ENCODE results near the gene POU2F2.

Gene POU2F2

DNA sequence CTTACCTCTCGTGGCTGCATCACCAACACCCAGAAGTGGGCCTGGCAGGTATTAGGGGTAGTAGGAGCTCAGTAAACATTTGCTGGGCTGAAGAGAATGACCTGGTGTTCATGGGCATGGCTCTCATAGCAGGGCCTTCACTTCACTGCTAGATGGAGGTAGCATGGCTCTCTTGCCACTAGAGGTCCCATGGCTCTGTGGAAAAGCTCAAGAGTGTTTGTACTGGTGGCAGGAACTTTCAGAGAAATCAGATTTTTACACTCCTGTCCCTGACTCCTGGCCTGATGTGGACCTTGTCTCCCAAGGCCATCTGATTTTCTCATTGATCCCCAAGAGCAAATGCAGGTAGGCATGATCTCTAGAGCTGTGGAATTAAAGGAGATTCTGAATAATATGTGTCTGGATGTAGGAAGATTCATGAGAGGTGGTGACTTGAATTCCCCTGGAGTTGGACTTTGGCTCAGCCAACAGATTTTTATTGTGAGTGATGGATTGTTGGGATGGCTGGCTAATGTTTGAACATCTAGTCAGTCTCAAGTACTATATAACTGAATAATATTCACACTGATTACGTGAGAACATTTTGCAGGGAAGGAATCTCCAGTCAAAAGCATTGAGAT lies 50.6 kb downstream of the POU2F2 start:
- no peak overlapping the region for H3K4me3 Mint-ChIP-seq
- no peaks in the 10 kb centered on the region for H3K9me3 Mint-ChIP-seq
- peaks cover 23% of the 10 kb centered on the region for H3K4me1 Mint-ChIP-seq (ENCODE audit: low read depth)

DNA sequence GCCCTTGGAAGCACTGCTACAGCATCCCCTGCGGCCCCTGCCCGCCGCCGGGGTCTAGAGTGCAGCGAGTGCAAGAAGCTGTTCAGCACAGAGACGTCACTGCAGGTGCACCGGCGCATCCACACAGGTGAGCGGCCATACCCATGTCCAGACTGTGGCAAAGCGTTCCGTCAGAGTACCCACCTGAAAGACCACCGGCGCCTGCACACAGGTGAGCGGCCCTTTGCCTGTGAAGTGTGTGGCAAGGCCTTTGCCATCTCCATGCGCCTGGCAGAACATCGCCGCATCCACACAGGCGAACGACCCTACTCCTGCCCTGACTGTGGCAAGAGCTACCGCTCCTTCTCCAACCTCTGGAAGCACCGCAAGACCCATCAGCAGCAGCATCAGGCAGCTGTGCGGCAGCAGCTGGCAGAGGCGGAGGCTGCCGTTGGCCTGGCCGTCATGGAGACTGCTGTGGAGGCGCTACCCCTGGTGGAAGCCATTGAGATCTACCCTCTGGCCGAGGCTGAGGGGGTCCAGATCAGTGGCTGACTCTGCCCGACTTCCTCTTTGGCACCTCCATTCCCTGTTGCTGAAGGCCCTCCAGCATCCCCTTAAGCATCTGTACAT lies 51.4 kb downstream of the POU2F2 start:
- Mint-ChIP-seq H3K36me3 (ENCODE audit: low read depth) (peaks cover 61% of the 10 kb centered on the region), H3K27me3 (no peaks in the 10 kb centered on the region), H3K4me1 (ENCODE audit: low read depth) (peaks cover 23% of the 10 kb centered on the region), H3K4me3 (no peak overlapping the region), H3K9me3 (no peaks in the 10 kb centered on the region), H3K27ac (no peak overlapping the region)
- intact Hi-C loops (cut with micrococcal nuclease): no loop called here

More for the DNA sequence above, 50.6 kb downstream of the POU2F2 start:
- Mint-ChIP-seq H3K36me3 (ENCODE audit: low read depth) (peaks cover 53% of the 10 kb centered on the region), H3K27me3 (no peaks in the 10 kb centered on the region), H3K27ac (no peak overlapping the region)
- intact Hi-C loops (cut with micrococcal nuclease): no loop called here

GRCh38 chr19:42079886-42080763 lies 52.1 kb downstream of the POU2F2 start:
- Mint-ChIP-seq H3K27me3 (no peaks in the 10 kb centered on the region), H3K9me3 (no peaks in the 10 kb centered on the region), H3K27ac (no peak overlapping the region), H3K36me3 (ENCODE audit: low read depth) (peaks cover 69% of the 10 kb centered on the region), H3K4me3 (no peak overlapping the region), H3K4me1 (ENCODE audit: low read depth) (peaks cover 29% of the 10 kb centered on the region)
- intact Hi-C loops (cut with micrococcal nuclease): no loop called here

DNA sequence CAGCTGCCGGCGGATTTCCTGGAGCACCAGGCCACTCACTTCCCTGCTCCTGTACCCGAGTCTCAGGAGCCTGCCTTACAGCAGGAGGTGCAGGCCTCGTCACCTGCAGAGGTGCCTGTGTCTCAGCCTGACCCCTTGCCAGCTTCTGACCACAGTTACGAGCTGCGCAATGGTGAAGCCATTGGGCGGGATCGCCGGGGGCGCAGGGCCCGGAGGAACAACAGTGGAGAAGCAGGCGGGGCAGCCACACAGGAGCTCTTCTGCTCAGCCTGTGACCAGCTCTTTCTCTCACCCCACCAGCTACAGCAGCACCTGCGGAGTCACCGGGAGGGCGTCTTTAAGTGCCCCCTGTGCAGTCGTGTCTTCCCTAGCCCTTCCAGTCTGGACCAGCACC lies 53.0 kb downstream of the POU2F2 start:
- H3K27me3 Mint-ChIP-seq: no peaks in the 10 kb centered on the region
- no peak overlapping the region for H3K27ac Mint-ChIP-seq
- peaks cover 70% of the 10 kb centered on the region for H3K36me3 Mint-ChIP-seq (ENCODE audit: low read depth)
- H3K4me3 Mint-ChIP-seq: no peak overlapping the region
- intact Hi-C loops (cut with micrococcal nuclease): no loop called here
- H3K4me1 Mint-ChIP-seq (ENCODE audit: low read depth): peaks cover 31% of the 10 kb centered on the region
- no peaks in the 10 kb centered on the region for H3K9me3 Mint-ChIP-seq

GRCh38 chr19:42078538-42079275 lies 53.5 kb downstream of the POU2F2 start:
- Mint-ChIP-seq H3K36me3 (ENCODE audit: low read depth) (peaks cover 70% of the 10 kb centered on the region), H3K4me1 (ENCODE audit: low read depth) (peaks cover 31% of the 10 kb centered on the region), H3K4me3 (no peak overlapping the region), H3K27me3 (no peaks in the 10 kb centered on the region), H3K27ac (peak overlapping the region; percentile 23), H3K9me3 (no peaks in the 10 kb centered on the region)
- intact Hi-C loops (cut with micrococcal nuclease): no loop called here

- H3K27ac Mint-ChIP-seq: peak overlapping the region; percentile 23
- no peaks in the 10 kb centered on the region for H3K9me3 Mint-ChIP-seq
- H3K4me1 Mint-ChIP-seq (ENCODE audit: low read depth): peaks cover 31% of the 10 kb centered on the region
- H3K4me3 Mint-ChIP-seq: no peak overlapping the region
- peaks cover 70% of the 10 kb centered on the region for H3K36me3 Mint-ChIP-seq (ENCODE audit: low read depth)
- H3K27me3 Mint-ChIP-seq: no peaks in the 10 kb centered on the region
- intact Hi-C loops (cut with micrococcal nuclease): no loop called here
These were observed 54.2 kb downstream of the POU2F2 start for GRCh38 chr19:42078058-42078457.

DNA sequence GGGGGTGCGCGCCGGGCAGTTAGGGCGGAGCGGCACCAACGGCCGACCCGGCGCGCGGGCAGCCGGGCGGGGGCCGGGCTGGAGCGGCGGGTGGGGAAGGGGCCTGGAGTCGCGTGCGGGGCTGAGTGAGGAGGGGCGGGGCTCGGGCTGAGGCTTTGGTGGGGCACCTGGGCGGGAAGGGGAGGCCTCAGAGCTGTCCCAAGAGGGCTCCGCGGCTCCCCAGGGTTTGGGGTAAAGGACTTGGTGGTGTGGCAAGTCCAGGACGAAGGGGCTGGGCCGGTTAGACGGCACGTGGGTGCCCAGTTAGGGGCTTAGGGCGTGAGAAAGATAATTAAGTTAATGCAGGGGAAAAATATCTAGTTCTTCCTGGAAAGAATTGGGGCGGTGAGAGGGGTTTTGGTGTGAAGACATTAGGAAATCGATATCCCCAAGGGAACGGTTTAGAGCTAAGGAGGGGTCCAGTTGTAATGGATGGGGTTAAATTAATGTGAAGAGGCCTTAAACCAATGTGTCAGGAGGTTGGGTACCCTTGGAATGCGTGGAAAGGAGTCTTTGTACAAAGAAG lies 55.8 kb downstream of the POU2F2 start:
- peak overlapping the region; percentile 98 for H3K4me3 Mint-ChIP-seq
- H3K36me3 Mint-ChIP-seq (ENCODE audit: low read depth): peaks cover 58% of the 10 kb centered on the region
- peaks cover 31% of the 10 kb centered on the region for H3K4me1 Mint-ChIP-seq (ENCODE audit: low read depth)
- H3K27me3 Mint-ChIP-seq: no peaks in the 10 kb centered on the region
- intact Hi-C loops (cut with micrococcal nuclease): no loop called here
- H3K9me3 Mint-ChIP-seq: no peaks in the 10 kb centered on the region
- peak overlapping the region; percentile 99 for H3K27ac Mint-ChIP-seq

GRCh38 chr19:42075616-42076379 lies 56.4 kb downstream of the POU2F2 start, which contains the start of gene ZNF574:
Gene ZNF574, plus strand, starts transcription at chr19:42076166. Its CDS starts 2,441 bp downstream, at chr19:42078607.
- intact Hi-C loops (cut with micrococcal nuclease): loop anchor here (1.0 kb wide), 1 partner anchor 167 kb away; the partner anchor contains the start of gene GSK3A
- peaks cover 52% of the 10 kb centered on the region for H3K36me3 Mint-ChIP-seq (ENCODE audit: low read depth)
- peaks cover 32% of the 10 kb centered on the region for H3K4me1 Mint-ChIP-seq (ENCODE audit: low read depth)
- peak within 1 kb of the TSS; percentile 99 for H3K27ac Mint-ChIP-seq
- peak within 1 kb of the TSS; percentile 98 for H3K4me3 Mint-ChIP-seq
- H3K27me3 Mint-ChIP-seq: peaks cover 5% of the 10 kb centered on the region
- no peaks in the 10 kb centered on the region for H3K9me3 Mint-ChIP-seq

- H3K27ac Mint-ChIP-seq: peak overlapping the region; percentile 99
- peak overlapping the region; percentile 98 for H3K4me3 Mint-ChIP-seq
- intact Hi-C loops (cut with micrococcal nuclease): loop anchor here (1.0 kb wide), 1 partner anchor 167 kb away; the partner anchor contains the start of gene GSK3A
- peaks cover 46% of the 10 kb centered on the region for H3K36me3 Mint-ChIP-seq (ENCODE audit: low read depth)
- H3K9me3 Mint-ChIP-seq: no peaks in the 10 kb centered on the region
- H3K27me3 Mint-ChIP-seq: peaks cover 10% of the 10 kb centered on the region
- H3K4me1 Mint-ChIP-seq (ENCODE audit: low read depth): peaks cover 37% of the 10 kb centered on the region
These were observed 57.0 kb downstream of the POU2F2 start for GRCh38 chr19:42075364-42075615.

DNA sequence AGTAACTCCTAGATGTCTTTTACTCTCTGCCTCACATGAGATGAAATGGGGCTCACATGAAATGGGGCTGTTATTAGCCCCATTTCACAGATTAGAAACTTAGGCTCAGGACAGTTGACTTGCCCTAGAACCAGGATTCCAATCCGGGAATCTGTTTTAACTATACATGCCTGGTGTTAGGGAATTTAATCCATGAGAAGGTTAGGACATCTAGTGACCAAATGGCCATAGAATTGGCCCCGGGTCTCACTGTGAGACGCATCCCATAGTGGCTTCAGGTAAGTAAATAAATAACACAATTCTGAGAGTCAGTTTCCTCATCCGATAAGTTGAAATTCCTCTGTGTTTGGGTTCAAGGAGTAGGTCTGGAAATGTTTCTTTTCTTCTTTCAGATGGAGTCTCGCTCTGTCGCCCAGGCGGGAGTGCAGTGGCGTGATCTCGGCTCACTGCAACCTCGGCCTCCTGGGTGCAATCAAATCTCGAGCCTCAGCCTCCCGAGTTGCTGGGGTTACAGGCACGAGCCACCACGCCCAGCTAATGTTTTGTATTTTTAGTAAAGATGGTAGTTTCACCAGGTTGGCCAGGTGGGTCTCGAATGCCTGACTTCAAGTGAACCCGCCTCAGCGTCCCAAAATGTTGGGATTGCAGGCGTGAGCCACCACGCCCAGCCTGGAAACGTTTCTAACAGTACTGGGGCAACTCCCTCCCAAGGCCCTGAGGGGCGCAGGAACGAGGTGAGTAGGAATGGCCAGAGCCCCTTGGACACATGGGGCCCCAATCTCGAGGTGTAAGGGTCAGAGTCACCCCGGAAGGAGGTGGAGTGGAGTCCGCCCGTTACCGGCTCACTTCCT lies 57.5 kb downstream of the POU2F2 start:
- peak overlapping the region; percentile 99 for H3K27ac Mint-ChIP-seq
- H3K9me3 Mint-ChIP-seq: no peaks in the 10 kb centered on the region
- intact Hi-C loops (cut with micrococcal nuclease): loop anchor here (1.0 kb wide), 1 partner anchor 168 kb away; the partner anchor contains the start of gene GSK3A
- H3K27me3 Mint-ChIP-seq: peaks cover 13% of the 10 kb centered on the region
- H3K4me3 Mint-ChIP-seq: peak overlapping the region; percentile 98
- H3K4me1 Mint-ChIP-seq (ENCODE audit: low read depth): peaks cover 40% of the 10 kb centered on the region
- peaks cover 41% of the 10 kb centered on the region for H3K36me3 Mint-ChIP-seq (ENCODE audit: low read depth)

DNA sequence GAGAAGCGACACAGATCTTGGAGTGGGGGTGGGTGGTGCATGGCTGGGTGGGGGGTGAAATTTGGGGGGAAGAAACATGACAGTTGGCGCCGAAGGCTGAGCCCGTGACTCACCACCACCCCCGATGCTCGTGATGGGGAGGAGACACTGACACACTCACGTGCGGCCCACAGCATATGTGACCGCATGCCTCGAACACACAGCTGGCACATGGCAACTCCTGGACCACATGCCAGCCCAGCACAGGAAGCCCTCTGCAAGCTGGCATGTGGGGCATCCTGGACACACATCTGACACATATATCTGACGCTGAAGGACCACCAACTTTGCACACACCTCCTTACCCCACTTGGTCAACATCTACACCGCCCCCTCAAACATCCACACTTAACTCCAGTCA lies 61.0 kb downstream of the POU2F2 start:
- intact Hi-C loops (cut with micrococcal nuclease): no loop called here
- H3K9me3 Mint-ChIP-seq: no peaks in the 10 kb centered on the region
- H3K4me3 Mint-ChIP-seq: no peak overlapping the region
- H3K27ac Mint-ChIP-seq: no peak overlapping the region
- H3K27me3 Mint-ChIP-seq: peaks cover 15% of the 10 kb centered on the region
- peaks cover 12% of the 10 kb centered on the region for H3K36me3 Mint-ChIP-seq (ENCODE audit: low read depth)
- H3K4me1 Mint-ChIP-seq (ENCODE audit: low read depth): peaks cover 17% of the 10 kb centered on the region

DNA sequence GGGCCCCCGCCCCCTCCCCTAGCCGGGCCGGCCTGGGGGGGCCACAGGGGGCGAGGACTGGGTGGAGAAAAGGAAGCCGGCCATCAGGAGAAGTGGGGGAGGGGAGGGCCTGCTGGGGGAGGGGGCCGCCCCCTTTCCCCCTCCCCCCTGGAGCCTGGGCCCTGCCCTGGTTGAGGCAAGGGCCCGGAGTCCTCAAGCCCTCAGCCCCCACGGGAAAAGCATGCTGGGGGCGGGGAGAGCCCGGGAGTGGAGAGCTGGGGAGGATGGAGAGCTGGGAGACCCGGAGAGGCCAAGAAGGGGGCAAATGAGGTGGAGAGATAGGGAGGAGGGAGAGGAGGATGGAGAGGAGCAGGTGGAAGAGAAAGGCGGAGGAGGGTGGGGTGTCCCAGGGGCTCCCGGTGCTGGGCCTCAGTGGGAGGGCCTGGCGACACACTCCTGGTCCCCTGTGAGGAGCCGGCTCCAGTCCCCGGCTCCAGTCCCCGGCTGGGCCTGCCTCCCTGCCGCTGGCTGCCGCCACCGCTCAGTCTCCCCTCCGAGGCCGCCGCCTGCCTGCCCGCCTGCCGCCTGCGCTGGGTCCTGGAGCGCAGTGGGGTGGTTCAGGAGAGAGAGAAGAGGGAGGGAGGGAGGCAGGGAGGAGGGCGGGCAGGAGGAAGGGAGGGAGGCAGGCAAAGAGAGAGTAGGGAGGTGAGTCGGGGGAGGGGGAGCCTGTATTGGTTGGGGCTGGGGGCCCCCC lies 62.5 kb downstream of the POU2F2 start, which contains the start of gene GRIK5:
GRIK5 (minus strand) TSS at position 588 of the 733 bp plus-strand sequence. CDS start 4,436 bp downstream, outside the sequence.
- Mint-ChIP-seq H3K9me3 (no peaks in the 10 kb centered on the region), H3K4me1 (ENCODE audit: low read depth) (peaks cover 9% of the 10 kb centered on the region), H3K27me3 (peaks cover 15% of the 10 kb centered on the region), H3K4me3 (no peak within 1 kb of the TSS), H3K36me3 (ENCODE audit: low read depth) (no peaks in the 10 kb centered on the region), H3K27ac (no peak within 1 kb of the TSS)
- intact Hi-C loops (cut with micrococcal nuclease): no loop called here

Data from dendritic cell treated with granulocyte-macrophage colony-stimulating factor and Interleukin-4, amounts not matched to agents 40 ng/mL and 50 ng/mL, for 4 days (primary cell).